H9 (cell line): Measurements from ENCODE around the gene SIPA1L3. TPM values are rescaled to one million over a fixed set of nuclear protein-coding genes. Genes with fewer than 3 reads are reported as not detected.

Source experiments
- DNase-seq: peaks from one replicate; pipeline ENCODE4 v3.0.0-alpha.2; 2017
- H2AFZ ChIP-seq: one replicate; pipeline ENCODE4 v1.6.1; 2013; ENCODE audit warnings: mild to moderate bottlenecking, low read length, control low read depth, moderate library complexity
- H2AK5ac ChIP-seq: 2 replicates; pipeline ENCODE4 v1.6.1; 2013; ENCODE audit warnings: low read length, control low read depth, mixed read lengths; ENCODE audit not compliant: insufficient read length
- H2BK120ac ChIP-seq: one replicate; pipeline ENCODE4 v1.6.1; 2013; ENCODE audit warnings: low read depth, mild to moderate bottlenecking, low read length, control low read depth, inconsistent platforms; ENCODE audit not compliant: poor library complexity, severe bottlenecking
- H2BK12ac ChIP-seq: 2 replicates; pipeline ENCODE4 v1.6.1; 2013; ENCODE audit warnings: low read length, control low read depth, mixed read lengths, low read depth; ENCODE audit not compliant: insufficient read length
- H2BK15ac ChIP-seq: 2 replicates; pipeline ENCODE4 v1.6.1; 2013; ENCODE audit warnings: low read depth, low read length, control low read depth
- H2BK20ac ChIP-seq: one replicate; pipeline ENCODE4 v1.6.1; 2013; ENCODE audit warnings: low read depth, mild to moderate bottlenecking, low read length, control low read depth, inconsistent platforms; ENCODE audit not compliant: poor library complexity, severe bottlenecking
- H2BK5ac ChIP-seq: 2 replicates; pipeline ENCODE4 v1.6.1; 2013; ENCODE audit warnings: low read length, control low read depth, mixed read lengths; ENCODE audit not compliant: insufficient read length
- H3K14ac ChIP-seq: 2 replicates; pipeline ENCODE4 v1.6.1; 2013; ENCODE audit warnings: low read length, control low read depth; ENCODE audit not compliant: insufficient read depth
- H3K18ac ChIP-seq: 2 replicates; pipeline ENCODE4 v1.6.1; 2013; ENCODE audit warnings: low read depth, mild to moderate bottlenecking, mixed read lengths, low read length, control low read depth; ENCODE audit not compliant: insufficient read length
- H3K23ac ChIP-seq: 2 replicates; pipeline ENCODE4 v1.6.1; 2013; ENCODE audit warnings: low read length, control low read depth, mixed read lengths, low read depth; ENCODE audit not compliant: insufficient read length
- H3K23me2 ChIP-seq: 2 replicates; pipeline ENCODE4 v1.6.1; 2013; ENCODE audit warnings: low read depth, mild to moderate bottlenecking, mixed read lengths, low read length, control low read depth; ENCODE audit not compliant: insufficient read length, poor library complexity, severe bottlenecking
- H3K27ac ChIP-seq: 2 replicates; pipeline ENCODE4 v1.5.1; 2013; ENCODE audit warnings: low read length, control low read depth, mixed read lengths, low read depth; ENCODE audit not compliant: insufficient read length
- H3K27me3 ChIP-seq: 2 replicates; pipeline ENCODE4 v1.6.1; 2013; ENCODE audit warnings: low read length, control low read depth, inconsistent platforms; ENCODE audit not compliant: insufficient read depth
- H3K4ac ChIP-seq: 2 replicates; pipeline ENCODE4 v1.6.1; 2013; ENCODE audit warnings: low read depth, mild to moderate bottlenecking, control low read depth, inconsistent platforms, low read length, moderate library complexity
- H3K4me1 ChIP-seq: 2 replicates; pipeline ENCODE4 v1.6.1; 2013; ENCODE audit warnings: low read length, control low read depth, inconsistent platforms; ENCODE audit not compliant: insufficient read depth
- H3K4me2 ChIP-seq: 2 replicates; pipeline ENCODE4 v1.6.1; 2013; ENCODE audit warnings: low read length, control low read depth, mixed read lengths; ENCODE audit not compliant: insufficient read length, insufficient read depth
- H3K56ac ChIP-seq: 2 replicates; pipeline ENCODE4 v1.6.1; 2013; ENCODE audit warnings: low read depth, mild to moderate bottlenecking, mixed read lengths, low read length, control low read depth; ENCODE audit not compliant: insufficient read length
- H3K79me1 ChIP-seq: 2 replicates; pipeline ENCODE4 v1.6.1; 2013; ENCODE audit warnings: low read depth, mild to moderate bottlenecking, moderate library complexity, low read length, control low read depth, inconsistent platforms; ENCODE audit not compliant: insufficient read depth, poor library complexity, severe bottlenecking
- H3K79me2 ChIP-seq: 2 replicates; pipeline ENCODE4 v1.6.1; 2013; ENCODE audit warnings: low read length, control low read depth, inconsistent platforms; ENCODE audit not compliant: insufficient read depth
- H3K9ac ChIP-seq: 2 replicates; pipeline ENCODE4 v1.6.1; 2013; ENCODE audit warnings: low read length, control low read depth, mixed read lengths; ENCODE audit not compliant: insufficient read length; ENCODE audit errors: extremely low read depth
- H3K9me3 ChIP-seq: one replicate; pipeline ENCODE4 v1.6.1; 2013; ENCODE audit warnings: low read depth, low read length, inconsistent platforms; ENCODE audit not compliant: control insufficient read depth
- H3T11ph ChIP-seq: one replicate; pipeline ENCODE4 v1.6.1; 2013; ENCODE audit warnings: mild to moderate bottlenecking, low read length, control low read depth, inconsistent platforms
- H4K20me1 ChIP-seq: one replicate; pipeline ENCODE4 v1.6.1; 2013; ENCODE audit not compliant: control insufficient read depth, insufficient read length, insufficient read depth
- H4K5ac ChIP-seq: 2 replicates; pipeline ENCODE4 v1.6.1; 2013; ENCODE audit warnings: low read depth, mild to moderate bottlenecking, mixed read lengths, low read length, control low read depth; ENCODE audit not compliant: insufficient read length
- H4K8ac ChIP-seq: replicated peaks from 2 replicates; pipeline ENCODE4 v1.6.1; 2013; ENCODE audit warnings: low read length, control low read depth, mixed read lengths, low read depth; ENCODE audit not compliant: insufficient read length
- H4K91ac ChIP-seq: 2 replicates; pipeline ENCODE4 v1.6.1; 2013; ENCODE audit warnings: low read depth, mild to moderate bottlenecking, moderate library complexity, mixed read lengths, low read length, control low read depth; ENCODE audit not compliant: insufficient read length
- H3K27ac Mint-ChIP-seq, 3 experiments: 2 replicates in 2 of 3; 3 replicates in 1 of 3; pipeline ENCODE4 v1.8.0; 2020 to 2021; ENCODE audit warnings: mixed read lengths in 3 of 3, mild to moderate bottlenecking in 1 of 3, moderate library complexity in 1 of 3
- H3K27me3 Mint-ChIP-seq: 2 replicates; pipeline ENCODE4 v1.8.0; 2021; ENCODE audit warnings: low read depth, mild to moderate bottlenecking, moderate library complexity, mixed read lengths
- H3K36me3 Mint-ChIP-seq, 3 experiments: 2 replicates in 2 of 3; 3 replicates in 1 of 3; pipeline ENCODE4 v1.8.0; 2020 to 2021; ENCODE audit warnings: low read depth in 3 of 3, mixed read lengths in 3 of 3; ENCODE audit not compliant: insufficient read depth in 1 of 3
- H3K4me1 Mint-ChIP-seq, 2 experiments: 2 replicates each; pipeline ENCODE4 v1.8.0; 2020; ENCODE audit warnings: mixed read lengths in 2 of 2
- H3K4me3 Mint-ChIP-seq, 2 experiments: 2 replicates in 1 of 2; 3 replicates in 1 of 2; pipeline ENCODE4 v1.8.0; 2020 to 2021; ENCODE audit warnings: mild to moderate bottlenecking in 2 of 2, mixed read lengths in 2 of 2, moderate library complexity in 1 of 2
- H3K9me3 Mint-ChIP-seq, 2 experiments: 2 replicates in 1 of 2; 3 replicates in 1 of 2; pipeline ENCODE4 v1.8.0; 2020; ENCODE audit warnings: mild to moderate bottlenecking in 2 of 2, mixed read lengths in 2 of 2, moderate library complexity in 1 of 2
- CTCF ChIP-seq: fragments of 200-600 bp; sonication (generic); conservative IDR thresholded peaks from 3 replicates; pipeline ENCODE4 v1.8.0; 2021; ENCODE audit warnings: antibody characterized with exemption, mild to moderate bottlenecking
- WGBS: extraction: QIAGEN DNeasy Blood & Tissue Kit; methylation state at CpG from one replicate; pipeline ENCODE4 v1.1.7; 2013; ENCODE audit warnings: missing lambda C conversion rate, low lambda C conversion rate, mixed read lengths; ENCODE audit not compliant: insufficient read length; ENCODE audit errors: extremely low coverage; 5-methylcytosine and 5-hydroxymethylcytosine counted together
- total RNA-seq: library from RNA; stranded (reverse); gene quantifications from 2 replicates; pipeline ENCODE4 v1.2.1, GENCODE V29; 2021

SIPA1L3 gene
- total RNA-seq, 1 experiment from 2014 or later: 40.1 TPM

GRCh38 chr19:38012944-38013343 lies 105.9 kb downstream of the SIPA1L3 start:
- H3K23ac ChIP-seq: no peak overlapping the region
- DNase-seq: no peak
- WGBS: no CpG with 5 or more reads among the region's 5 CpGs
- Mint-ChIP-seq H3K4me1 (peaks cover 23 to 30% of the 10 kb centered on the region in 2 experiments), H3K27me3 (no peaks in the 10 kb centered on the region), H3K27ac (peak overlapping the region; percentile 74 to 96 (median 91)), H3K9me3 (no peaks in the 10 kb centered on the region), H3K36me3 (peaks cover 2 to 7% (median 3%) of the 10 kb centered on the region in 3 experiments; a peak in 5 of 7 replicates), H3K4me3 (peak overlapping the region in 1 of 2 experiments; percentile 72; a peak in 2 of 5 replicates)
- no peak overlapping the region for H4K8ac ChIP-seq
- no peaks in the 10 kb centered on the region for H3K9me3 ChIP-seq
- no peaks in the 10 kb centered on the region for H3K27me3 ChIP-seq
- H3K9ac ChIP-seq: no peak overlapping the region
- H3K4me2 ChIP-seq: no peak overlapping the region
- H4K91ac ChIP-seq: no peak overlapping the region
- no peak overlapping the region for H2BK15ac ChIP-seq
- peaks cover 3% of the 10 kb centered on the region; the same call in 1 of the 2 replicates for H3K4me1 ChIP-seq
- no peaks in the 10 kb centered on the region for H3K23me2 ChIP-seq
- H2BK5ac ChIP-seq: no peak overlapping the region
- no peak overlapping the region for H3K18ac ChIP-seq
- H3K79me1 ChIP-seq: no peaks in the 10 kb centered on the region
- no peak overlapping the region for H2BK12ac ChIP-seq
- H2AFZ ChIP-seq: no peak overlapping the region
- H3K27ac ChIP-seq: no peak overlapping the region
- no peaks in the 10 kb centered on the region; the same call in 1 of the 2 replicates for H3K79me2 ChIP-seq
- TF ChIP-seq CTCF: no peak
- no peaks in the 10 kb centered on the region for H4K20me1 ChIP-seq
- H3T11ph ChIP-seq: no peak overlapping the region
- H3K56ac ChIP-seq: no peak overlapping the region
- no peak overlapping the region for H2BK120ac ChIP-seq
- H3K14ac ChIP-seq: no peak overlapping the region
- no peak overlapping the region for H2BK20ac ChIP-seq
- no peak overlapping the region for H3K4ac ChIP-seq
- no peak overlapping the region for H2AK5ac ChIP-seq
- no peak overlapping the region for H4K5ac ChIP-seq
